Measurements from ENCODE around the gene ZDHHC14.

Gene ZDHHC14

DNA sequence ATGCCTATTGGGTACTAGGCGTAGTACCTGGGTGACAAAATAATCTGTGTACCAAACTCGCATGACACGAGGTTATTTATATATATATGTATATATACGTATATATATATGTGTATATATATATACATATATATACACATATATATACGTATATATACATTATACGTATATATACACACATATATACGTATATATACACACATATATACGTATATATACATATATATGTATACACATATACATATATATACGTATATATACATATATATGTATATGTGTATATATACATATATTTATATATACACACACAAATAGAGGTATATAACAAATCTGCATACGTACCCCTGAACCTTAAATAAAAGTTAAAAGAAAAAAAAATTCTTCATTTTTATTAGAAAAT is 103.2 kb downstream of the ZDHHC14 start:
- Histone ChIP-seq H3K27me3 (replicated peaks; ENCODE audit: insufficient read depth, low read length) (no peaks in the 10 kb centered on the region), H3K4me3 (ENCODE audit: low read length) (no peak overlapping the region), H3K9me3 (replicated peaks; ENCODE audit: insufficient read depth, low read length) (no peaks in the 10 kb centered on the region), H4K20me1 (ENCODE audit: insufficient read depth, low read length) (no peaks in the 10 kb centered on the region), H3K4me1 (ENCODE audit: low read length) (no peaks in the 10 kb centered on the region), H3K36me3 (replicated peaks; ENCODE audit: insufficient read depth, low read length) (no peaks in the 10 kb centered on the region), H3K4me2 (ENCODE audit: low read depth, low read length) (no peak overlapping the region), H3K79me2 (ENCODE audit: low read length) (no peaks in the 10 kb centered on the region), H3K9ac (ENCODE audit: low read length) (no peak overlapping the region), H3K9me2 (replicated peaks; ENCODE audit: insufficient read depth, low read length) (no peaks in the 10 kb centered on the region), H2AFZ (ENCODE audit: low read length) (no peak overlapping the region), H3K27ac (ENCODE audit: low read length) (no peak overlapping the region), H3F3A (ENCODE audit: insufficient read depth, low read length) (no peaks in the 10 kb centered on the region)
- TF ChIP-seq EZH2 (optimal IDR thresholded peaks at IDR 0.05; ENCODE audit: low read depth, low read length) (no peak), EZH2phosphoT487 (IDR thresholded peaks at IDR 0.05; ENCODE audit: low read length) (no peak)
- TF ChIP-seq, protein P1, sequence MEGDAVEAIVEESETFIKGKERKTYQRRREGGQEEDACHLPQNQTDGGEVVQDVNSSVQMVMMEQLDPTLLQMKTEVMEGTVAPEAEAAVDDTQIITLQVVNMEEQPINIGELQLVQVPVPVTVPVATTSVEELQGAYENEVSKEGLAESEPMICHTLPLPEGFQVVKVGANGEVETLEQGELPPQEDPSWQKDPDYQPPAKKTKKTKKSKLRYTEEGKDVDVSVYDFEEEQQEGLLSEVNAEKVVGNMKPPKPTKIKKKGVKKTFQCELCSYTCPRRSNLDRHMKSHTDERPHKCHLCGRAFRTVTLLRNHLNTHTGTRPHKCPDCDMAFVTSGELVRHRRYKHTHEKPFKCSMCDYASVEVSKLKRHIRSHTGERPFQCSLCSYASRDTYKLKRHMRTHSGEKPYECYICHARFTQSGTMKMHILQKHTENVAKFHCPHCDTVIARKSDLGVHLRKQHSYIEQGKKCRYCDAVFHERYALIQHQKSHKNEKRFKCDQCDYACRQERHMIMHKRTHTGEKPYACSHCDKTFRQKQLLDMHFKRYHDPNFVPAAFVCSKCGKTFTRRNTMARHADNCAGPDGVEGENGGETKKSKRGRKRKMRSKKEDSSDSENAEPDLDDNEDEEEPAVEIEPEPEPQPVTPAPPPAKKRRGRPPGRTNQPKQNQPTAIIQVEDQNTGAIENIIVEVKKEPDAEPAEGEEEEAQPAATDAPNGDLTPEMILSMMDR (IDR thresholded peaks at IDR 0.05; ENCODE audit: low read length), result no peak
- no peak for DNase-seq

DNA sequence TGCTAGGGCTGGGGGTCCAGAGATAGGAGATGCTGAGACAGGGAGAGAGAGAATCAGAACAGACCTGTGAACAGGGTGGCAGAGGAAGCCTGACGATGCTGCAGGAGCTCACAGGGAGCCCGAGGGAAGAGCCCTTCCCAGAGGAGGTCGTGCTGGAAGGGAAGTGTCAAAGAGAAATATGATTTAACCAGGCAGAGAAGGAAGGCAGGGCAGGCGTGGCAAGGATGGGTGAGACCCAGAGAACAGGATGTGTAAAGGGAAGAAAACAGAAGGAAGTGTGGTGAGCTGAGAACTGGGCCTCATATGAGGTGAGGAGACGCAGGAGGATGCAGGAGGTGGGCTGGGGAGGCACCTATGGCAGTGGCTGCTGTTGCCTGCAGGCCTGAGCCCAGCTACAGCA is 105.6 kb downstream of the ZDHHC14 start:
- H4K20me1 ChIP-seq (ENCODE audit: insufficient read depth, low read length), result no peaks in the 10 kb centered on the region
- no peaks in the 10 kb centered on the region for H3K9me2 ChIP-seq (replicated peaks; ENCODE audit: insufficient read depth, low read length)
- no peak overlapping the region for H3K27ac ChIP-seq (ENCODE audit: low read length)
- H3F3A ChIP-seq (ENCODE audit: insufficient read depth, low read length), result no peaks in the 10 kb centered on the region
- no peak overlapping the region for H3K4me2 ChIP-seq (ENCODE audit: low read depth, low read length)
- no peak overlapping the region for H3K4me3 ChIP-seq (ENCODE audit: low read length)
- H2AFZ ChIP-seq (ENCODE audit: low read length), result no peak overlapping the region
- no peaks in the 10 kb centered on the region for H3K27me3 ChIP-seq (replicated peaks; ENCODE audit: insufficient read depth, low read length)
- TF ChIP-seq EZH2phosphoT487 (IDR thresholded peaks at IDR 0.05; ENCODE audit: low read length) (no peak), EZH2 (optimal IDR thresholded peaks at IDR 0.05; ENCODE audit: low read depth, low read length) (no peak)
- TF ChIP-seq, protein P1 (IDR thresholded peaks at IDR 0.05; ENCODE audit: low read length), result no peak
- H3K9me3 ChIP-seq (replicated peaks; ENCODE audit: insufficient read depth, low read length), result no peaks in the 10 kb centered on the region
- H3K9ac ChIP-seq (ENCODE audit: low read length), result no peak overlapping the region
- H3K4me1 ChIP-seq (ENCODE audit: low read length), result no peaks in the 10 kb centered on the region
- H3K79me2 ChIP-seq (ENCODE audit: low read length), result no peaks in the 10 kb centered on the region
- H3K36me3 ChIP-seq (replicated peaks; ENCODE audit: insufficient read depth, low read length), result no peaks in the 10 kb centered on the region
- no peak for DNase-seq

DNA sequence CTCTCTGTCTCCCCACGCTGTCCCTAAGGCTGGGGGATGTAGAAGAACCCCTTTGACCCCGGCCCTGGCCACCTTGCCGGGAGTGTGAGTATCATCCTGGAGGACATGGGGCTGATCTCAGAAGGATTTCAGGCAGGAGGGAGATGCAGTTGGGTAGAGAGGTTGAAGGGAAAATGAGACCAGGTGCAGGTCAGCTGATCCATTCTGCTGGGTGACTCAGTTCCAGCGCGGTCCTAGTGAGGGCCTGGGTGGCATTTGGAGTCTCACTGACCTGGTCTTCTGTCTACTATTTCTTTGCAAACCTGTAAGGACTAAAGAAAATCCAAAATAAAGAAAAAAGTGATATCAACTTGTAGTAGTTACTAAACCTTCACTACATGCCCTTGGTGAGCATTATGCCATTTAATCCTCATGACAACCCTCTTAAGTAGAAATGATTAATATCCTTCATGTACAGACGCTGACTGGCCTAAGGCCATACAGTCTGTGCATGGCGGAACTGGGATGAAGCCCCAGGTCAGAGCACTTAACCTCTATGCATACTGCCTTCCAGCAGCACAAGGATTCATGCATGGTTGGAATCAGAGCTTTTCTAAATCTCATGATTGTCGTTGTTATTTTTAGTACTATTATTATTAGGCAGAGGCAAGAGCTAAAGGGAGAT is 106.3 kb downstream of the ZDHHC14 start:
- no peaks in the 10 kb centered on the region for H3K27me3 ChIP-seq (replicated peaks; ENCODE audit: insufficient read depth, low read length)
- TF ChIP-seq, protein P1 (IDR thresholded peaks at IDR 0.05; ENCODE audit: low read length), result no peak
- no peak for TF ChIP-seq EZH2phosphoT487 (IDR thresholded peaks at IDR 0.05; ENCODE audit: low read length)
- TF ChIP-seq EZH2 (optimal IDR thresholded peaks at IDR 0.05; ENCODE audit: low read depth, low read length), result no peak
- H3K9me3 ChIP-seq (replicated peaks; ENCODE audit: insufficient read depth, low read length), result no peaks in the 10 kb centered on the region
- no peaks in the 10 kb centered on the region for H3K36me3 ChIP-seq (replicated peaks; ENCODE audit: insufficient read depth, low read length)
- no peak overlapping the region for H3K9ac ChIP-seq (ENCODE audit: low read length)
- no peaks in the 10 kb centered on the region for H3F3A ChIP-seq (ENCODE audit: insufficient read depth, low read length)
- no peak overlapping the region for H2AFZ ChIP-seq (ENCODE audit: low read length)
- H3K4me1 ChIP-seq (ENCODE audit: low read length), result no peaks in the 10 kb centered on the region
- H3K4me3 ChIP-seq (ENCODE audit: low read length), result no peak overlapping the region
- no peaks in the 10 kb centered on the region for H3K9me2 ChIP-seq (replicated peaks; ENCODE audit: insufficient read depth, low read length)
- no peak for DNase-seq
- no peaks in the 10 kb centered on the region for H4K20me1 ChIP-seq (ENCODE audit: insufficient read depth, low read length)
- H3K79me2 ChIP-seq (ENCODE audit: low read length), result no peaks in the 10 kb centered on the region
- no peak overlapping the region for H3K4me2 ChIP-seq (ENCODE audit: low read depth, low read length)
- H3K27ac ChIP-seq (ENCODE audit: low read length), result no peak overlapping the region
